ENCODE measurements around the gene FAM240A.

FAM240A gene

GRCh38 chr3:46595819-46596314 lies 16.5 kb upstream of the FAM240A start:
- ATAC-seq (replicated peaks; ENCODE audit: extremely low read depth, poor library complexity, severe bottlenecking) (no peak), DNase-seq (ENCODE audit: low spot score in 2 of 2) (no peak)
- Mint-ChIP-seq H3K4me3 (no peak overlapping the region), H3K4me1 (no peaks in the 10 kb centered on the region), H3K36me3 (ENCODE audit: insufficient read depth) (no peaks in the 10 kb centered on the region), H3K9me3 (no peaks in the 10 kb centered on the region), H3K27me3 (peaks cover 10% of the 10 kb centered on the region), H3K27ac (ENCODE audit: low read depth) (no peak overlapping the region)

- Mint-ChIP-seq H3K27me3 (no peaks in the 10 kb centered on the region), H3K4me3 (no peak overlapping the region), H3K36me3 (ENCODE audit: insufficient read depth) (no peaks in the 10 kb centered on the region), H3K9me3 (no peaks in the 10 kb centered on the region), H3K4me1 (no peaks in the 10 kb centered on the region), H3K27ac (ENCODE audit: low read depth) (no peak overlapping the region)
- ATAC-seq (replicated peaks; ENCODE audit: extremely low read depth, poor library complexity, severe bottlenecking) (no peak), DNase-seq (ENCODE audit: low spot score in 2 of 2) (no peak)
Observed at GRCh38 chr3:46599590-46599989, 12.7 kb upstream of the FAM240A start.

GRCh38 chr3:46603446-46604046 lies 8.8 kb upstream of the FAM240A start:
- DNase-seq (ENCODE audit: low spot score in 2 of 2) (no peak), ATAC-seq (replicated peaks; ENCODE audit: extremely low read depth, poor library complexity, severe bottlenecking) (no peak)
- Mint-ChIP-seq H3K27ac (ENCODE audit: low read depth) (no peak overlapping the region), H3K36me3 (ENCODE audit: insufficient read depth) (no peaks in the 10 kb centered on the region), H3K9me3 (no peaks in the 10 kb centered on the region), H3K4me3 (no peak overlapping the region), H3K27me3 (no peaks in the 10 kb centered on the region), H3K4me1 (no peaks in the 10 kb centered on the region)

GRCh38 chr3:46604127-46604526 lies 8.2 kb upstream of the FAM240A start:
- Mint-ChIP-seq H3K9me3 (no peaks in the 10 kb centered on the region), H3K4me1 (no peaks in the 10 kb centered on the region), H3K4me3 (no peak overlapping the region), H3K27ac (ENCODE audit: low read depth) (no peak overlapping the region), H3K27me3 (no peaks in the 10 kb centered on the region), H3K36me3 (ENCODE audit: insufficient read depth) (no peaks in the 10 kb centered on the region)
- ATAC-seq (replicated peaks; ENCODE audit: extremely low read depth, poor library complexity, severe bottlenecking), result no peak
- DNase-seq (ENCODE audit: low spot score in 2 of 2), result no peak

GRCh38 chr3:46607603-46608028 lies 4.7 kb upstream of the FAM240A start:
- no peaks in the 10 kb centered on the region for H3K9me3 Mint-ChIP-seq
- H3K36me3 Mint-ChIP-seq (ENCODE audit: insufficient read depth), result peaks cover 2% of the 10 kb centered on the region
- no peak overlapping the region for H3K4me3 Mint-ChIP-seq
- no peak overlapping the region for H3K27ac Mint-ChIP-seq (ENCODE audit: low read depth)
- DNase-seq (ENCODE audit: low spot score in 2 of 2) (no peak), ATAC-seq (replicated peaks; ENCODE audit: extremely low read depth, poor library complexity, severe bottlenecking) (no peak)
- H3K27me3 Mint-ChIP-seq, result peaks cover 18% of the 10 kb centered on the region
- H3K4me1 Mint-ChIP-seq, result no peaks in the 10 kb centered on the region

GRCh38 chr3:46609212-46609721 lies 3.1 kb upstream of the FAM240A start:
- ATAC-seq (replicated peaks; ENCODE audit: extremely low read depth, poor library complexity, severe bottlenecking) (no peak), DNase-seq (ENCODE audit: low spot score in 2 of 2) (no peak)
- Mint-ChIP-seq H3K27ac (ENCODE audit: low read depth) (no peak overlapping the region), H3K27me3 (peaks cover 32% of the 10 kb centered on the region), H3K4me1 (no peaks in the 10 kb centered on the region), H3K9me3 (no peaks in the 10 kb centered on the region), H3K36me3 (ENCODE audit: insufficient read depth) (peaks cover 2% of the 10 kb centered on the region), H3K4me3 (no peak overlapping the region)

GRCh38 chr3:46609944-46610722 lies 2.2 kb upstream of the FAM240A start:
- H3K4me1 Mint-ChIP-seq, result no peaks in the 10 kb centered on the region
- peaks cover 37% of the 10 kb centered on the region for H3K27me3 Mint-ChIP-seq
- H3K4me3 Mint-ChIP-seq, result no peak overlapping the region
- H3K36me3 Mint-ChIP-seq (ENCODE audit: insufficient read depth), result peaks cover 2% of the 10 kb centered on the region
- no peak overlapping the region for H3K27ac Mint-ChIP-seq (ENCODE audit: low read depth)
- no peak for DNase-seq (ENCODE audit: low spot score in 2 of 2)
- ATAC-seq (replicated peaks; ENCODE audit: extremely low read depth, poor library complexity, severe bottlenecking), result no peak
- H3K9me3 Mint-ChIP-seq, result no peaks in the 10 kb centered on the region

GRCh38 chr3:46613313-46614005 lies 1.1 kb downstream of the FAM240A start:
- Mint-ChIP-seq H3K4me3 (no peak overlapping the region), H3K36me3 (ENCODE audit: insufficient read depth) (peaks cover 2% of the 10 kb centered on the region), H3K27ac (ENCODE audit: low read depth) (no peak overlapping the region), H3K9me3 (no peaks in the 10 kb centered on the region), H3K27me3 (peaks cover 56% of the 10 kb centered on the region), H3K4me1 (no peaks in the 10 kb centered on the region)
- DNase-seq (ENCODE audit: low spot score in 2 of 2) (no peak), ATAC-seq (replicated peaks; ENCODE audit: extremely low read depth, poor library complexity, severe bottlenecking) (no peak)

- Mint-ChIP-seq H3K36me3 (ENCODE audit: insufficient read depth) (peaks cover 2% of the 10 kb centered on the region), H3K4me3 (no peak overlapping the region), H3K4me1 (no peaks in the 10 kb centered on the region), H3K9me3 (no peaks in the 10 kb centered on the region), H3K27ac (ENCODE audit: low read depth) (no peak overlapping the region), H3K27me3 (peaks cover 65% of the 10 kb centered on the region)
- no peak for ATAC-seq (replicated peaks; ENCODE audit: extremely low read depth, poor library complexity, severe bottlenecking)
- no peak for DNase-seq (ENCODE audit: low spot score in 2 of 2)
Observed at GRCh38 chr3:46614431-46614830, 2.1 kb downstream of the FAM240A start.

- peaks cover 73% of the 10 kb centered on the region for H3K27me3 Mint-ChIP-seq
- H3K27ac Mint-ChIP-seq (ENCODE audit: low read depth), result no peak overlapping the region
- no peaks in the 10 kb centered on the region for H3K9me3 Mint-ChIP-seq
- no peak for DNase-seq (ENCODE audit: low spot score in 2 of 2)
- no peak overlapping the region for H3K4me3 Mint-ChIP-seq
- H3K36me3 Mint-ChIP-seq (ENCODE audit: insufficient read depth), result peaks cover 2% of the 10 kb centered on the region
- no peak for ATAC-seq (replicated peaks; ENCODE audit: extremely low read depth, poor library complexity, severe bottlenecking)
- H3K4me1 Mint-ChIP-seq, result no peaks in the 10 kb centered on the region
Observed at GRCh38 chr3:46615050-46615775, 2.9 kb downstream of the FAM240A start.

GRCh38 chr3:46615976-46616375 lies 3.7 kb downstream of the FAM240A start:
- DNase-seq (ENCODE audit: low spot score in 2 of 2), result no peak
- ATAC-seq (replicated peaks; ENCODE audit: extremely low read depth, poor library complexity, severe bottlenecking), result no peak
- H3K4me1 Mint-ChIP-seq, result no peaks in the 10 kb centered on the region
- H3K27me3 Mint-ChIP-seq, result peaks cover 74% of the 10 kb centered on the region
- no peaks in the 10 kb centered on the region for H3K9me3 Mint-ChIP-seq
- no peak overlapping the region for H3K27ac Mint-ChIP-seq (ENCODE audit: low read depth)
- peaks cover 2% of the 10 kb centered on the region for H3K36me3 Mint-ChIP-seq (ENCODE audit: insufficient read depth)
- no peak overlapping the region for H3K4me3 Mint-ChIP-seq

GRCh38 chr3:46617941-46618340 lies 5.6 kb downstream of the FAM240A start:
- Mint-ChIP-seq H3K4me1 (no peaks in the 10 kb centered on the region), H3K27ac (ENCODE audit: low read depth) (no peak overlapping the region), H3K27me3 (peaks cover 66% of the 10 kb centered on the region), H3K4me3 (no peak overlapping the region), H3K9me3 (no peaks in the 10 kb centered on the region), H3K36me3 (ENCODE audit: insufficient read depth) (no peaks in the 10 kb centered on the region)
- no peak for DNase-seq (ENCODE audit: low spot score in 2 of 2)
- ATAC-seq (replicated peaks; ENCODE audit: extremely low read depth, poor library complexity, severe bottlenecking), result no peak
